Activated T-cell treated with anti-CD3 and anti-CD28 coated beads for 1 hour (primary cell): Measurements from ENCODE around the gene OR4F6.

Experiments
- DNase-seq: peaks from one replicate; pipeline ENCODE4 v3.0.0-alpha.2; 2020; ENCODE audit warnings: low read depth

OR4F6 gene

GRCh38 chr15:101804941-101805340 lies 1.6 kb downstream of the OR4F6 start:
- DNase-seq = no peak

GRCh38 chr15:101805605-101806345 lies 2.5 kb downstream of the OR4F6 start:
- no peak for DNase-seq

GRCh38 chr15:101807345-101807945 lies 4.1 kb downstream of the OR4F6 start:
- DNase-seq = no peak

- DNase-seq = no peak
Observed at GRCh38 chr15:101808201-101808600, 4.9 kb downstream of the OR4F6 start.

GRCh38 chr15:101810456-101810855 lies 7.1 kb downstream of the OR4F6 start:
- DNase-seq = no peak

GRCh38 chr15:101810876-101811275 lies 7.6 kb downstream of the OR4F6 start:
- DNase-seq = no peak

GRCh38 chr15:101811902-101812301 lies 8.6 kb downstream of the OR4F6 start, which contains the start of gene OR4F15:
TSS of gene OR4F15 (plus strand) at chr15:101812202. CDS start at chr15:101818187, 5,985 bp downstream.
- no peak for DNase-seq

- DNase-seq = no peak
Observed at GRCh38 chr15:101813803-101814534, 10.7 kb downstream of the OR4F6 start.

- no peak for DNase-seq
Observed at GRCh38 chr15:101820781-101821180, 17.5 kb downstream of the OR4F6 start.

- no peak for DNase-seq
Observed at GRCh38 chr15:101827257-101827656, 23.9 kb downstream of the OR4F6 start.

GRCh38 chr15:101828774-101829173 lies 25.5 kb downstream of the OR4F6 start:
- no peak for DNase-seq

- DNase-seq = no peak
Observed at GRCh38 chr15:101841656-101842055, 38.3 kb downstream of the OR4F6 start.

GRCh38 chr15:101844916-101845315 lies 41.6 kb downstream of the OR4F6 start:
- no peak for DNase-seq

GRCh38 chr15:101852356-101852755 lies 49.0 kb downstream of the OR4F6 start:
- no peak for DNase-seq
